Measurements from ENCODE around the gene OVOL3. TPM values are rescaled to one million over a fixed set of nuclear protein-coding genes. Genes with fewer than 3 reads are reported as not detected.

Gene OVOL3
- total and polyA plus RNA-seq, 7 donors = 0.13 TPM; not detected in 6

DNA sequence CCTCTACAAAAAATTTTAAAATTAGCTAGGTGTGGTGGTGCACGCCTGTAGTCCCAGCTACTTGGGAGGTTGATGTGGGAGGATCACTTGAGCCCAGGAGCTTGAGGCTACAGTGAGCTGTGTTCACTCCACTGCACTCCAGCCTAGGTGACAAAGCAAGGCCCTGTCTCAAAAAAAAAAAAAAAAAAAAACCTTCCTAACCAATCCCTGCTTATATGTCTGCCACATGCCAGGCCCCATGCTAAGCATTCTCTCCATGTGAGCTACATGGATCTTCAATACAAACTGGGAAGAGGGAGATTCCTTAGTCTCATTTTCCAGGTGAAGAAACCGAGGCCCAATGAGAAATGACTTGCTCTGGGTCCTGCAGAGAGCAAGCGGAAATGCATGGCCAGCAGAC, 2.3 kb upstream of the OVOL3 start:
- no peak overlapping the region for H3K4me3 ChIP-seq
- H3K9me3 ChIP-seq = no peaks in the 10 kb centered on the region
- H3K4me1 ChIP-seq = peaks cover 3% of the 10 kb centered on the region
- TF ChIP-seq, protein P1, sequence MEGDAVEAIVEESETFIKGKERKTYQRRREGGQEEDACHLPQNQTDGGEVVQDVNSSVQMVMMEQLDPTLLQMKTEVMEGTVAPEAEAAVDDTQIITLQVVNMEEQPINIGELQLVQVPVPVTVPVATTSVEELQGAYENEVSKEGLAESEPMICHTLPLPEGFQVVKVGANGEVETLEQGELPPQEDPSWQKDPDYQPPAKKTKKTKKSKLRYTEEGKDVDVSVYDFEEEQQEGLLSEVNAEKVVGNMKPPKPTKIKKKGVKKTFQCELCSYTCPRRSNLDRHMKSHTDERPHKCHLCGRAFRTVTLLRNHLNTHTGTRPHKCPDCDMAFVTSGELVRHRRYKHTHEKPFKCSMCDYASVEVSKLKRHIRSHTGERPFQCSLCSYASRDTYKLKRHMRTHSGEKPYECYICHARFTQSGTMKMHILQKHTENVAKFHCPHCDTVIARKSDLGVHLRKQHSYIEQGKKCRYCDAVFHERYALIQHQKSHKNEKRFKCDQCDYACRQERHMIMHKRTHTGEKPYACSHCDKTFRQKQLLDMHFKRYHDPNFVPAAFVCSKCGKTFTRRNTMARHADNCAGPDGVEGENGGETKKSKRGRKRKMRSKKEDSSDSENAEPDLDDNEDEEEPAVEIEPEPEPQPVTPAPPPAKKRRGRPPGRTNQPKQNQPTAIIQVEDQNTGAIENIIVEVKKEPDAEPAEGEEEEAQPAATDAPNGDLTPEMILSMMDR (IDR thresholded peaks at IDR 0.05) = no peak
- peaks cover 0 to 43% of the 10 kb centered on the region in 2 donors for H3K36me3 ChIP-seq (ENCODE audit: insufficient read depth in 1 of 2, low read depth in 1 of 2)
- ATAC-seq (no peak), DNase-seq (no peak)
- 94 to 97% (median 95%) methylated on average over 3 of the region's 3 CpGs for WGBS, 3 donors
- H3K27me3 ChIP-seq (ENCODE audit: insufficient read depth in 3 of 3, low read length in 2 of 3) = no peaks in the 10 kb centered on the region
- intact Hi-C loops (cut with DNase I) = no loop called here
- no peak overlapping the region for H3K27ac ChIP-seq

DNA sequence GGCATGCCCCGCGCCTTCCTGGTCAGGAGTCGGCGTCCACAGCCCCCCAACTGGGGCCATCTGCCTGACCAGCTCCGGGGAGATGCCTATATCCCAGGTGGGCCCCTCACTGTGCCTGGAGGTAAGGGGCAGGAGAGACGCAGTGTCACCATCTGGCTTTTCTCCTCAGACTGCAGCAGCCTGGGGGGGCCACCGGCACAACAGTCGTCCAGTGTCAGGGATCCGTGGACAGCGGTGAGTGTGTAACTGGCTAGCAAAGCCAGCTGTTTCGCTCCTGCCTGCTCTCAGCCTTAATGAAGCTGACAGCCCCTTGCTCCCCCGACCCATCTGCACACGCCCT, 227 bp downstream of the OVOL3 start:
- no peak for ATAC-seq
- H3K9me3 ChIP-seq = no peaks in the 10 kb centered on the region
- no peak overlapping the region for H3K27ac ChIP-seq
- no peak overlapping the region for H3K4me3 ChIP-seq
- peaks cover 12% of the 10 kb centered on the region for H3K4me1 ChIP-seq
- TF ChIP-seq, protein P1 (IDR thresholded peaks at IDR 0.05) = no peak
- peaks cover 0 to 39% of the 10 kb centered on the region in 2 donors for H3K36me3 ChIP-seq (ENCODE audit: insufficient read depth in 1 of 2, low read depth in 1 of 2)
- no peak for DNase-seq
- no peaks in the 10 kb centered on the region for H3K27me3 ChIP-seq (ENCODE audit: insufficient read depth in 3 of 3, low read length in 2 of 3)
- WGBS, 3 donors = 68 to 71% (median 69%) methylated on average over 13 of the region's 13 CpGs
- intact Hi-C loops (cut with DNase I) = loop anchor here (5.0 to 10.0 kb wide), 2 partner anchors 54 to 116 kb away; partner anchors contain the start of gene SDHAF1 (in 1 of the 2)

DNA sequence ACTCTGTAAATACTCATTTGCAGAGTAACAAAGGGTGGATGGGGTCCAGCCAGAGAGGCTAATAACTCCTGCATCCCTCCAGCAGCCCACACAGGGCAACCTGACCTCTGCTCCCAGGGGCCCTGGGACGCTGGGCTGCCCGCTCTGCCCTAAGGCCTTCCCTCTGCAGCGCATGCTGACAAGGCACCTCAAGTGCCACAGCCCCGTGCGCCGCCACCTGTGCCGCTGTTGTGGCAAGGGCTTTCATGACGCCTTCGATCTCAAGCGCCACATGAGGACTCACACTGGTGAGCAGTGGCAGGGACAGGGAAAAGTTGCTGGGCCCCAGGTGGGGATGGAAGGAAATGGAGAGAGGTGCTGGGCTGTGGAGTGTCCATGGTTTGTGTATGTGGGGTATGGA, 1.7 kb downstream of the OVOL3 start:
- intact Hi-C loops (cut with DNase I) = loop anchor here (5.0 to 10.0 kb wide), 2 partner anchors 55 to 118 kb away; partner anchors contain the start of gene SDHAF1 (in 1 of the 2)
- no peak overlapping the region for H3K4me3 ChIP-seq
- peaks cover 15% of the 10 kb centered on the region for H3K4me1 ChIP-seq
- DNase-seq = no peak
- TF ChIP-seq, protein P1 (IDR thresholded peaks at IDR 0.05) = no peak
- no peaks in the 10 kb centered on the region for H3K27me3 ChIP-seq (ENCODE audit: insufficient read depth in 3 of 3, low read length in 2 of 3)
- ATAC-seq = no peak
- H3K36me3 ChIP-seq (ENCODE audit: insufficient read depth in 1 of 2, low read depth in 1 of 2) = peaks cover 0 to 48% of the 10 kb centered on the region in 2 donors
- H3K27ac ChIP-seq = no peak overlapping the region
- WGBS, 3 donors = 93 to 96% (median 93%) methylated on average over 10 of the region's 10 CpGs
- H3K9me3 ChIP-seq = no peaks in the 10 kb centered on the region

DNA sequence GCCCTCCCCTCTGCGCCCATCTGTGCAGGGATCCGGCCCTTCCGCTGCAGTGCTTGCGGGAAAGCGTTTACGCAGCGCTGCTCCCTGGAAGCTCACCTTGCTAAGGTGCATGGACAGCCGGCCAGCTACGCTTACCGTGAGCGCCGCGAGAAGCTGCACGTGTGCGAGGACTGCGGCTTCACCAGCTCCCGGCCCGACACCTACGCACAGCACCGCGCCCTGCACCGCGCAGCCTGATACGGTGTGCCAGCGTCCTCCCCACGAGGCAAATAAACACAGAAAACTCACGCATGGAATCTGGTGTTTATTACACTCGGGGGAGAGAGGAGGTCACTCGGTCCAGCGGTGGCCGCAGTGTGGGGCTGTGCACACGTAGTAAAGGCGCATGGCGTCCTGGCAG, 2.5 kb downstream of the OVOL3 start:
- peak overlapping the region; percentile 93 for H3K4me3 ChIP-seq
- no peak for DNase-seq
- 84 to 88% (median 85%) methylated on average over 34 of the region's 34 CpGs for WGBS, 3 donors
- H3K9me3 ChIP-seq = no peaks in the 10 kb centered on the region
- peaks cover 15% of the 10 kb centered on the region for H3K4me1 ChIP-seq
- ATAC-seq = no peak
- TF ChIP-seq, protein P1 (IDR thresholded peaks at IDR 0.05) = no peak
- no peaks in the 10 kb centered on the region for H3K27me3 ChIP-seq (ENCODE audit: insufficient read depth in 3 of 3, low read length in 2 of 3)
- peaks cover 0 to 54% of the 10 kb centered on the region in 2 donors for H3K36me3 ChIP-seq (ENCODE audit: insufficient read depth in 1 of 2, low read depth in 1 of 2)
- H3K27ac ChIP-seq = peak overlapping the region; percentile 89
- intact Hi-C loops (cut with DNase I) = loop anchor here (5.0 to 10.0 kb wide), 2 partner anchors 56 to 119 kb away; partner anchors contain the start of gene SDHAF1 (in 1 of the 2)

Measured in psoas muscle (tissue), 8 donors.